Ureter (tissue), 1 donor: ENCODE measurements around the gene USP36. TPM values are rescaled to one million over a fixed set of nuclear protein-coding genes. Genes with fewer than 3 reads are reported as not detected.
"Not testable (repeated sequence)": the region's sequence is repeated elsewhere in the genome, so short reads cannot be mapped to it uniquely, and the experiment has no call there.

Experiments
- DNase-seq: peaks from one replicate; pipeline ENCODE4 v3.0.0-alpha.2; 2020; ENCODE audit warnings: low spot score
- total RNA-seq: library from RNA; stranded (reverse); gene quantifications from one replicate; pipeline ENCODE4 v1.2.4, GENCODE V29; 2023
- donor health status: DM: yes; HTN: yes; CAD: no.

The USP36 gene
- total RNA-seq, 1 donor from 2014 or later: 92.0 TPM

DNA sequence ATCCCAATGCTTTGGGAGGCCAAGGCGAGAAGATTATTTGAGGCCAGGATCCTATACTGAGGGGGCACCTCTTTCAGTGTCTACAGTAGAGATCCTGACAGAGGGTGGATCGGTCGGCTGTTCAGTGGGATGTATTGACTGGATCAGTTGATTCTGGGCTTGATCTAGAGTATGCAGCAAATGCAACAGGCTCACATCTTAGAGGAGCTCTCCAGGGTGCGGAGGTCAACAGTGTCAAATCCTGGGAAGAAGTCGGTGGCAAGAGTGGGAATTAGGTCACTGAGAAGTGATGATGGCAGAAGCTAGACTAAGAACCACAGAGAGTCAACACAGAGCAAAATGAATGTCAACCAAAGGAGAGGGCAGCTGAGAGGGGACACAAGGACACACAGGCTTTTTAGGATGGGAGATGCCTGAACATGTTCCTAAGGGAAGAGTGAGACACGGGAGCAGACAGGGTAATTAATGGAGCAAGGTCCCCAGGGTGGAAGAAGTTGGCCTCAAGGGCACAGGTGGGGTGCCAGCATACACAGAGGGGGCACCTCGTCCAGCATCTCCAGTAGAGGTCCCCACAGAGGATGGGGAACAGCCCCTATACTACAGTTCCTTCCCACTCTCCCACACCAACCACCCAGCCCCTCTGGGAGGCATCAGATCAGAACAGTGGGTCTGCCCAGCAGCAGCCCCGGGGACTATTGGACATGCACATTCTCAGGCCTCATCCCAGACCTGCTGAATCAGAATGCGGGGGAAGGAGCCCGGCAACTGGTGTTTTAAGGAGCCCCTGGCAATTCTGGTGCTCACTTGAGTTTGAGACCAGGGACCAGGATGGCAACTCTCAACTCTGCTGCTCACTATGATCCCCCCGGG is 48.5 kb downstream of the USP36 start:
- DNase-seq: no peak

DNA sequence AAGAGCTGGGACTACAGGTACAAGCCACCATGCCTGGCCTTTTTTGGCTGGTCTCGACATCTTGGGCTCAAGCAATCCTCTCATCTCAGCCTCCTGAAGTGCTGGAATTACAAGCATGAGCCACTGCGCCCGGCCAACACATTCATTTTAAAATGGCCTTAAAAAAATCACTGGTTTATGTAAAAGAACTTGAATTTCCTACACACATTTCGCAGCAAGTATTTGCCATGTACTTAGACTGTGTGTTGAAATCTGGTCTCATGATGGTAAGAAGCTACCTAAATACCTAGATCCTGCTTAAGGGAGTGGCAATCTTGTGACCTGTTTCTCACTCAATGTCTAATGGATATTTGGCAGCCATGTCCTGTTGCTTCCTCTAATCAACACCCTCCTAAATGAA is 50.1 kb downstream of the USP36 start:
- DNase-seq: no peak

DNA sequence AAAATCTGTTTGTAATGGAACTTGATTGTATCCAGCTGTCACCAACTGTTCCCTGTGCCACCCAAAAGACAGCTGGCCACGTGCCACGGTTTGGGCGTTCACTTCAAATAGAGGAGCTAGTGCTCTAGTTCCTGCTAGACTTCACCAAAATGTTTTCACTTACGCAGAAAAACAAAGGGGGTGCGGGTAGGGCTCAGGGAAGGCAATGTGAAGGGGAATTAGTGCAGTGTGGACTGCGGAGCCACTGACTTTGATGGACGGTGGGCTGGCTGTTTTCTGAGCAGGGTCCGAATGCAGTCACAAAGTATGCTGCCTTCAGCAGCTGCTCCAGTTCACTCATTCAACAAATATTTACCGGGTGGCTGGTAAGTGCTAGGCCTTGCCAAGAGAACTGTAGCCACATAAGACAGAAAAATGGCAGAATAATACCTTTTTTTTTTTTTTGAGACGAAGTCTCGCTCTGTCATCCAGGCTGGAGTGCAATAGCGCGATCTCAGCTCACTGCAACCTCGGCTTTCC is 50.9 kb downstream of the USP36 start:
- DNase-seq: no peak

DNA sequence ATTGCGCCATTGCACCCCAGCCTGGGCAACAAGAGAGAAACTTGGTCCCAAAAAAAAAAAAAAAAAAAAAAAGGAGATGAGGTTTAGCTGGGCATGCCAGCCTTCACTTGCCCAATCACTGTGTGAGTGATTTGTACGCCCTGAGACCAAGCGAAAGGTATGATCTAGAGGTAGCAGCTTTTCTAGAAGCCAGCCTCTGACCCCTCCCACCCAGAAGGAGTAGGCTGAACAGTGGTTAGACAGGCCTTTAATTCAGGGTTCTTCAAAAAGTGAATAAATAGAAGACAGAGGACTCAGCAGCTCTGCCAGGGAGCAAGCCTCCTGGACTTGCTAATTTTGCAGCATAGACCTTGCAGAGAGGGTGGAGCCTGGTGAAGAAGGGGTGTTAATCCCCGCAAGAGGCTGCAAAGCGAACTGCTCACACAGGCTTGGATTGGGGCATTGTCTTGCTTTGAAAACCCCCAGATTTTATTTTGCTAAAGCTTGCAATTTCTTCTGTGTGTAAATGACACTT is 51.4 kb downstream of the USP36 start:
- no peak for DNase-seq

DNA sequence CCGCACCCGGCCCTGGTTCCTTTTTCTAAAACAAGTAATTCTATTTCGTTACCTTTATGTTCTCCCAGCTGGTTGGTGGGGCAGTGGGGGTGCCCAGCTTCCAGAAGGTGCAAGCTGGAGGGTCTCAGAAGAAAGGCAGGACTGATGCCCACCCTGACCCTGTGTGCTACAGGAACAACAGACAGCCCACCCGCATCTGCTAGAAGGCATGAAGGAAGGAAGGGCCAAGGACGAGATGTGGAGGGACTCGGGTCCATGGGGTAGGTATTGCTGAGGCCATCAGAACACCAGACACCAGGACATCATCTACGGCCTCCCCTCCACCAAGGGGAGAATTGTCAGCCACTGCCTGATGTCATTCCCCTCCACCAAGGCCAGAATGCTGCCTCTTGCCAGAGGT is 52.2 kb downstream of the USP36 start:
- DNase-seq: no peak

DNA sequence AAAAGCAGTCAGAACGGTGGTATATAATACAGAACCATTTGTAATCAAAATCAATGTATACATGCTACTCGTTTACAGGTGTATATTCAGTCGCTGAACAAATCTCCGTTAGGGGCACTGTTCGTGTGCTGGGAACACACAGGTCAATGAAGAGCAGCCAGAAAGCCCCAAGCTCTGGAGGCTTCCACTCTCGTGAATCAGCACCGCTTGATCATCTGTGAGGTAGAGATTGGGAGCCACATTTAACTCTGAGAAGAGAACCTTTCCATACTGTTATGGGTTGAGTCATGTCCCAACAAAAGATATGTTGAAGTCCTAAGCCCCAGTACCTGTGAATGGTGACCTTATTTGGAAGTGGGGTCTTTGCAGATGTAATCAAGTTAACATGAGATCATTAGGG is 53.2 kb downstream of the USP36 start:
- no peak for DNase-seq

DNA sequence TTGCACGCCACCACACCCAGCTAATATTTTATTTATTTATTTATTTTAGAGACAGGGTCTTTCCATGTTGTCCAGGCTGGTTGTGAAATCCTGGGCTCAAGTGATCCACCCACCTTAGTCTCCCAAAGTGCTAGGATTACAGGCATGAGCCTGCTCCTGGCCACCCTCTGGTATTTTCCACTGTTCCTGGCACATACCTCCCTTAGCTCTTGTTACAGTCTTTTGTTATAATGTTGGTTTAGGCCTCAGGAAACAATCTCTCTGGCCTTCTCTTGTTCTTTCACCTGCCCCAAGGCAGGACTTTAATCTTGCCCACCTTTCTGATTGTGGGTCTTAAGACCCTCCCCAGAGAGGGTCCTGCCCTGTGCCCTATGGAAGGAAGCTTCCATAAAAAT is 55.0 kb downstream of the USP36 start:
- no peak for DNase-seq

DNA sequence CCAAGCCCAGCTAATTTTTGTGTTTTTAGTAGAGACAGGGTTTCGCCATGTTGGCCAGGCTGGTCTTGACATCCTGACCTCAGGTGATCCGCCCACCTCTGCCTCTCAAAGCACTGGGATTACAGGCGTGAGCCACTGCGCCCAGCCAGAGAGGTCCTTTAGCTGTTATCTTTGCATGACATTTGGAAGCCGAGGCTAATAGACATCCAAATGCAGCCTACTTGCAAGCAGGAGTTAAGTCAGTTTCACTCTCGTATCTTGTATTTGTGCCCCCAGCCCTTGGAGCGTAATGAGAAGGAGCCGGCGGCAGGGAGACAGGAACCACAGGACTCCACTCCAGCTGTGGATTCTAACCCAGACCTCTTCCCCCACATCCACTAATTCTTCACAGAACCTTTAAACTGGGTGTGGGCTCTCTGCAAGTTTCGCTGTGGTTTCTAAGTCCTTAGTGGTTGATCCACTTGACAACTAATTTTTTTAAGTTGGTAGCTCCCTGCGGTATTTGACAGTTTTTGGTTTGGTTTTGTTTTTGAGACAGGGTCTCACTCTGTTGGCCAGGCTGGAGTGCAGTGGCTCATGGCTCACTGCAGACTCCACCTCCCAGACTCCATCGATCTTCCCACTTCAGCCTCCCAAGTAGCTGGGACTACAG is 55.5 kb downstream of the USP36 start:
- DNase-seq: no peak

DNA sequence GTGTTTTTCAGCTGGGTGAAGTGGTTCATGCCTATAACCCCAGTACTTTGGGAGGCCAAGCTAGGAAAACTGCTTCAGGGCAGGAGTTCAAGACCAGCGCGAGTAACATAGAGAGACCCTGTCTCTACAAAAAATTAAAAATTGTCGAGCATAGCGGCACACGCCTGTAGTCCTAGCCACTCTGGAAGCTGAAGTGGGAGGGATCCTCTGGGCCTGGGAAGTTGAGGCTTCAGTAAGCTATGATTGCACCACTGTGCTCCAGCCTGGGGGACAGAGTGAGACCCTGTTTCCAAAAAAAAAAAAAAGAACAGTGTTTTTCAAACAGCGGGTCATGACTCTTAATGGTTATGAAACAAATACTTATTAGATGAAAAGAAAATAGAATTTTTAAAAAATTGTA is 56.3 kb downstream of the USP36 start:
- DNase-seq: no peak

DNA sequence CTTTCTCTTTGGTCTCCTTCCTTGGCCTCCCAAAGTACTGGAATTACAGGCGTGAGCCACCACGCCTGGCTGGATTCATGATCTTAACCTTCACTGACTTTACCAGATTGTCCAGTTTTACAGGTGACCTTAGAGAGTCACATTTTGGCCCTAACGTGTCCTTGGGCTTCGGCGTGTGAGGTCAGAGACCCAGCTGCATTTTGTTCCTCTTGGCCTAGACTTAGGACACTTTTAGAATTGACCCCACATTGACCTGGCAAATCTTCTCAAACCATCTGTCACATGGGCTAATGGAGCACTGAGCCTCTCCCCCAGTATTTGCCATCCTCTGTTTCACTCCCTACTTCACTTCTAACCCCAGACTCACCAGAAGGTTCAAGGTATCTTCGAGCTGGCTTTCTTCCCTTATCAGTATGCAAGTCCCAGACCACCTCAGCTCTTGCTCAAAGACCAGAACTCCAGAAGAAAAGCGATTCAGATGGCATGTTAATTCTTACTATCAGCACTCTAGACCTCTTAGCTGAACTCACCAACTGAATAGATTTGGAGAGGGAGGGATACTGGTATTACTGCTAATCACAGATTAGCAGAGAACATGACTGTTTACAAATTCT is 56.8 kb downstream of the USP36 start:
- DNase-seq: no peak

DNA sequence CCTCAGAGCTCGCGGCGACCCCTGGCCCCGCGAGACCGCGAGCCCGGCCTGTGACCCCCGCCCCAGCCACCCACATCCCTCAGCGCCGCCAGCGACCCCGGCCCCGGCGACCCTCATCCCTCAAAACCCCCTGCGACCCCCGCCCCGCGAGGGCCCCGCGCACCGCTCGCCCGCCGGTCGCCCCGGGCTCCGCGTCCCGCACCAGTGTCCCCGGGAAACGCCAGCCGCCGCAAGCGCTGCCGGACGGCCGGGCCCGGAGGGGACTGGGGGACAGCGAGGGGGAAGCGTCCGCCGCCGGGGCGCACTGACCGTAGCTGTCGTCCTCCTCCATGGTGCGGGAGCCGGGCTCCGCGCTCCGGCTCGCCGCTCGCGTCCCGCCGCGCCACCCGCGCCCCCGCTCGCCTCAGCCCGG is 58.7 kb downstream of the USP36 start, which contains the start of gene CYTH1:
Gene CYTH1 (minus strand): TSS at position 381 of the 412 bp plus-strand sequence. CDS start 50 bp downstream, at position 331.
- no peak for DNase-seq

DNA sequence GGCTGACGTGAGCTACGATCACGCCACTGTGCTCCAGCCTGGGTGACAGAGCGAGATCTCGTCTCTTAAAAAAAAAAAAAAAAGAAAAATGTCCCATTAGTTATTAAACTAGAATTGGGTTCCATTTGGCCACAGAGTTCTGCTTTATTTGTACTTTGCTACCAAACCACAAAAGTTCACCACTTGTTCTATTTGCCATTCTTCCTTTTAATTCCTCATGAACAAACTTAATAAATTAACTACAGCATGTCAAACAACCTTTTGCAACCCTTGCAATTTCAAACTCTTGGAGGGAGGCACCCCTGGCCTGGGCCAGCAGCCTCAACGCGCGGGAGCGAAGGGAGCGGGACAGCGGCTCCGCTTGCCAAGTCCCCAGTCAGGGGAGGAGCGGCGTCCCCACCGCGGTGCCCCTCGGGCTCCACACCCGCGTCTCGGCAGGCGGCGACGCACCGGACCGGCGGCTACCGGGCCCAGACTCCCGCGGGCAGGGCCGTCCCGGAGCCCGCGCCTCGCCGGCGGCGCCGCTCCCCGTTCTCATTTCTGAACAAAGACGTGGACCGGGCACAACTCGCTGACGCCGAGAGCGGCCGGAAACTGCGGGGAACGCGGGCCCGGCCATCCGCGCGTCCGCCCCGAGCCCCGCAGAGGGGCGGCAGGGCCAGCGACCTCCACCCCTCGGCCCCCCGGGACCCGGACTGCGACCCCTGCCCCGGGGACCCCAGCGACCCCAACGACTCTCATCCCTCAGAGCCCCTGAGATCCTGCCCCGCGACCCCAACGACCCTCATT is 59.3 kb downstream of the USP36 start:
- no peak for DNase-seq

DNA sequence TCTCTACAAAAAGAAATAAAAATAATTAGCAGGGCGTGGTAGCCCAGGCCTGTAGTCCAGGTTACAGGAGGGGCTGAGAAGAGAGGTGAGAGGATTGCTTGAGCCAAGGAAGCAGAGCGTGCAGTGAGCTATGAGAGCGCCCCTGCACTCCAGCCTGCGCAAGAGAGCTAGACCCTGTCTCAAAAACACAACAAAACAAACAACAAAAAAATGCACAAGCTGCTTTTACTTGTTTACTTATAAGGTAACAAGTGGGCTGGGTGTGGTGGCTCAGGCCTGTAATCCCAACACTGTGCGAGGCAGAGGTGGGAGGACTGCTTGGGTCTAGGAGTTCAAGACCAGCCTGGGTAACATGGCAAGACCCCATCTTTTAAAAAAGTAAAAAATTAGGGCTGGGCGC is 60.3 kb downstream of the USP36 start:
- DNase-seq: no peak

DNA sequence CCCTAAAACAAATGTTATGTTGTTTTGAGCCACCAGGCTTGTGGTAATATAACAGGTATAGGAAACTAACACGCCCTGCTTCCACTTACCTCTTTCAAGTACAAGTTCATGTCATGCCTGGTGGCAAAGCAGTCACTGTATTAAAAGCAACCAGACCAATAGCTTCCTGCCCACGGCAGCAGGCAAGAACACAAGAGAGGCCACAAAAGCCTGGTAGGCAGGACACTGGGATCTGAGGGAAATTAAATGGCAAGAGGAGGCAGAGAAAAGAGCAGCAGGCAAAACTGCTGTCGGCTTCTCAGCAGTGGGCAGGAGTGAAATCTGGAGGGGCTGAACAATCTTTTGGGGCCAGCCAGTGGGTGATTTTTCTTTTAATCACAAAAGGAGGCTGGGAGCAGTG is 60.8 kb downstream of the USP36 start:
- no peak for DNase-seq

DNA sequence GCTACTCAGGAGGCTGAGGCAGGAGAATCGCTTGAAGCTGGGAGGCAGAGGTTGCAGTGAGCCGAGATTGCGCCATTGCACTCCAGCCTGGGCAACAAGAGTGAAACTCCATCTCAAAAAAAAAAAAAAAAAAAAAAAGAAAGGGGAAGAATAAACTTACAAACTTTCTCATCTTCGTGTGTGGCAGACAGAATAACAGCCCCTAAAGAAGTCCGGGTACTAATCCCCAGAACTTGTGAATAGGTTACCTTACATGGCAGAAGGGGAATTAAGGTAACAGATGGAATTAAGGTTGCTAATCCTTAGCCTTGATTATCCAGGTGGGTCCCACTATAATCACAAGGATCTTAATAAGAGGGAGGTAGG is 61.3 kb downstream of the USP36 start:
- DNase-seq: not testable (repeated sequence)

DNA sequence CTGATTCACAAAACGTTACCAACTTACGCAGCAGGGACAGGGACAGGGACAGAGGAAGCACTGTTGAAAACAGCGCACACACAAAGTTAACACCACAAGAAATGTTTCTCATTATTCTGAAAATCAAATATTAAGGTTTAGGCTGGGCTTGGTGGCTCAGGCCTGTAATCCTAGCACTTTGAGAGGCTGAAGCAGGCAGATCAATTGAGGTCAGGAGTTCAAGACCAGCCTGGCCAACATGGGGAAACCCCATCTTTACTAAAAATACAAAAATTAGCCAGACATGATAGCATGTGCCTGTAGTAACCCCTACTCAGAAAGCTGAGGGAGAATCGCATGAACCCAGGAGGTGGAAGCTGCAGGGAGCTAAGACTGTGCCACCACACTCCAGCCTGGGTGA is 62.7 kb downstream of the USP36 start:
- no peak for DNase-seq

DNA sequence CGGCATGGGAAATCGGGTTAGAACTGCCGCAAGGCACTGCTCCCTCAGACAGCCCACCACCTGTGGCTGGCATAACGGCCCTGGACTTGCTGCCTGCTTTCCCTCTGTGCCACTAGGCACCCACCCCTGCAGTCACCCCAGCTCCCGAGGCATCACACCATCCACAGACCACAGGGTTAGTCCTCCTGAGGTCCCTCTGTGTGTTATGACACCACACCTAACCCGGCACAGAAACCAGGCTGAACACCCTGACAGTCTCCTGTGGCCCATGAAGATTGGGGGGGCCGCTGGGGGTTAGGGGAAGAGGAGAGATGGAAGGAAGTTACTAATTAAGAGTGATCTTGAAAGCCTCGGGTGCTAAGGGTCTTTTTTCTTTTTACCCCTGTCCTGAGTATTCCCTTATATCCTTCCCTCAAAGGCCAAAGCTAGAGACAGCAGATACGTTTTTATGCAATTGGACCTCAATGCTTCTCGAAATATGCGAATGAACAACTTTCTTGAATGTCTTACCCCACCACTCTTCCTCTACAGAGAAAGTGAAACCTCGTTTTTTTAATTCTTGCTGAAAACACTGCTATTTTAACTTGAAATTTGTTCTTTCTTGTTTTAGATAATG is 65.5 kb downstream of the USP36 start:
- DNase-seq: no peak

DNA sequence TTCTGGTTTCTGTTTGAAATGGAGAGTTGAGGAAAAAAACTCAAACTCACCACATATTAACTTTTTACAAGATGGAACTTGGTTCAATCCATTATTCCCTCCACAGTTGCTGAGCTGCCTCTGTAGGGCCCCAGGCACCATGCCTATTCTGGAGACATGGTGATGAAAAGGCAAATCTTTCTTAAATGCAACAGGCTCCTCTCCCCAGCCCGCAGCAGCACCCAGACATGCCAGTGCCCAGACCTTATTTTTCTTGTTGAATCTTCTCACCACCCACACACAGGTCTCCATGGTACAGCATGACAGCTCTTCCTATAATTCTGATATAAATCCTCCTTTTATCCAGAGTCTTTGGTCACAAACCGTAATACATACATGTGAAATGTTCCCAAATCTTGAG is 66.2 kb downstream of the USP36 start:
- no peak for DNase-seq

DNA sequence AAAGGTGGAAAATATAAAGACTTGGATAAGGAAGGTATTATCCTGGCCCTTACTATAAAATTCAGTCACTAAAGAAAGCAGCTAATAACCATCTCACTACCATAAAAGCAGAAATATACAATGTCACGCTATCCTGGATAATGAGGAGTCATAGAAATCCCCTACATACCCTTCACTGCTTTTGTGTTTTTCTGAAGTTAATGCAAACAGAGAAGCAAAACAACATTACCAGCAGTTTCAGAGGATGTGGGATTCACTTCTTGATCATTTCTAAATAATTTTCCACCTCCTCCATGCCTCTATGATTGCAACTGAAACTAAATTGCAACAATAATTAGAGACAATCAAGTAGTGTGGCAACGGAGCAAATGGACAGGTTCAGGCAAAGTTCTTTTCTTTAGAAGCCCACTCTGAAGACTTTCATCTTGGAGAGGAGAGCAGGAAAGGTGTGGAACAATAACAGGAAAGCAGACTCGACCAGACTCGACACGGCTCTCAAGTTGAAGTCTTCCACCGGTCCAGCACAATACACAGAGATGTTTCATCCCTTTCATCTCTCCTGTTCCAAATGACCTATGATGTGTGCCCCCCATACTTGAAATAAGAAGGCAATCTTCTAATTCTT is 68.7 kb downstream of the USP36 start:
- no peak for DNase-seq

DNA sequence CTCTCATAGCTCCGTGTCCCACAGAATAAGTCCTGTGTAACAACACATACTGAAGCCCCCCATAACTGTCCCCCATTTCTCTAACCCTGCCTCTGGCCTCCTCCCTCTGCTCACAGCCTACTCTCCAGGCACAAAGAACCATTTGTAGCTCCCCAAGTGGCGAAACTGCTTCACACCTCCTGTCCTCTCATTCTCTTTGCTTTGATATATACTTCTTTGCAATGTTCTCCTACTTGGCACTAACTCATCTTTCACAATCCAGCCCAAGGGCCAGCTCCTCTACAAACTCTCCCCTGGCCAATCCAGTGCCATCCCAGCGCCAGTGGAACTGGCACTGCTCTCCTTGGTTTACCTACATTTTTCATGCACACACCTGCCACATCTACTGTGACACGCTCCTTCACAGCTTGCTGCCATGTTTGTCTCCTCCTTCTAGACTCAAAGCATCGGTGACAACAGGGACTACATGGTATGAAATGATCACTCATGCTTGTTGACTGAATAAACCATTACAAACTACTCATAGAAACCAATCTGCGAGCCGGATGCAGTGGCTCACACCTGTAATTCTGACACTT is 71.3 kb downstream of the USP36 start:
- no peak for DNase-seq
